HEK293T (cell line): ENCODE measurements around the gene EME1.

Experiments
- BHLHE40 ChIP-seq: fragments of 450-650 bp; IDR thresholded peaks from 2 replicates; pipeline ENCODE4 v1.6.1; 2016; ENCODE audit warnings: mild to moderate bottlenecking, moderate library complexity, borderline replicate concordance
- CTBP1 ChIP-seq: fragments of 450-650 bp; IDR thresholded peaks from 2 replicates; pipeline ENCODE4 v1.6.1; 2016; ENCODE audit warnings: borderline replicate concordance
- ELF4 ChIP-seq: fragments of 450-650 bp; IDR thresholded peaks from 2 replicates; pipeline ENCODE4 v1.6.1; 2017; ENCODE audit warnings: antibody characterized with exemption
- FOXA1 ChIP-seq: fragments of 450-650 bp; IDR thresholded peaks from 2 replicates; pipeline ENCODE4 v1.6.1; 2016; ENCODE audit warnings: mild to moderate bottlenecking
- FOXK2 ChIP-seq: fragments of 450-650 bp; IDR thresholded peaks from 2 replicates; pipeline ENCODE4 v1.6.1; 2016; ENCODE audit warnings: mild to moderate bottlenecking
- NFRKB ChIP-seq: fragments of 450-650 bp; IDR thresholded peaks from 2 replicates; pipeline ENCODE4 v1.6.1; 2016; ENCODE audit warnings: mild to moderate bottlenecking, moderate library complexity
- PKNOX1 ChIP-seq: fragments of 450-650 bp; IDR thresholded peaks from 2 replicates; pipeline ENCODE4 v1.6.1; 2016
- SP1 ChIP-seq: fragments of 450-650 bp; IDR thresholded peaks from 2 replicates; pipeline ENCODE4 v1.6.1; 2017
- ZNF384 ChIP-seq: fragments of 450-650 bp; IDR thresholded peaks from 2 replicates; pipeline ENCODE4 v1.6.1; 2016

DNA sequence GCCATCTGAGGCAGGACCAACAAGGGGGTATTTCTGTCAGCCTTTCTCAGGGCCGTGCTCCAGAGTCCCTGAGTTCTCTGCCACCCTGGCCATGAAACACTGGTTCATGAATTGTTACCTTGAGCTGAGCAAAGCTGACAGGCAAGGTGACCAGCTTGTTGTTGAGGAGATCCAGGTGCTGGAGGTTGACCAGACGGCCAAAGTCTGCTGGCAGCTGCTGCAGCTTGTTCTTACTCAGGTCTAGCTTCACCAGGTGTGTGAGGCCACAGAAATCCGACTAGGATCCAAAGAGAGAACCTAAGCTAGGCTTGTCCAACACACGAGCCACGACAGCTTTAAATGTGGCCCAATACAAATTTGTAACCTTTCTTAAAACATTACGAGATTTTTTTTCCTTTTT is 19.6 kb downstream of the EME1 start:
- TF ChIP-seq ELF4 (no peak), ZNF384 (no peak), SP1 (no peak), FOXK2 (no peak), NFRKB (no peak), BHLHE40 (no peak), FOXA1 (no peak), CTBP1 (no peak), PKNOX1 (no peak)
